ENCODE measurements around the gene ZCWPW2.

The ZCWPW2 gene

DNA sequence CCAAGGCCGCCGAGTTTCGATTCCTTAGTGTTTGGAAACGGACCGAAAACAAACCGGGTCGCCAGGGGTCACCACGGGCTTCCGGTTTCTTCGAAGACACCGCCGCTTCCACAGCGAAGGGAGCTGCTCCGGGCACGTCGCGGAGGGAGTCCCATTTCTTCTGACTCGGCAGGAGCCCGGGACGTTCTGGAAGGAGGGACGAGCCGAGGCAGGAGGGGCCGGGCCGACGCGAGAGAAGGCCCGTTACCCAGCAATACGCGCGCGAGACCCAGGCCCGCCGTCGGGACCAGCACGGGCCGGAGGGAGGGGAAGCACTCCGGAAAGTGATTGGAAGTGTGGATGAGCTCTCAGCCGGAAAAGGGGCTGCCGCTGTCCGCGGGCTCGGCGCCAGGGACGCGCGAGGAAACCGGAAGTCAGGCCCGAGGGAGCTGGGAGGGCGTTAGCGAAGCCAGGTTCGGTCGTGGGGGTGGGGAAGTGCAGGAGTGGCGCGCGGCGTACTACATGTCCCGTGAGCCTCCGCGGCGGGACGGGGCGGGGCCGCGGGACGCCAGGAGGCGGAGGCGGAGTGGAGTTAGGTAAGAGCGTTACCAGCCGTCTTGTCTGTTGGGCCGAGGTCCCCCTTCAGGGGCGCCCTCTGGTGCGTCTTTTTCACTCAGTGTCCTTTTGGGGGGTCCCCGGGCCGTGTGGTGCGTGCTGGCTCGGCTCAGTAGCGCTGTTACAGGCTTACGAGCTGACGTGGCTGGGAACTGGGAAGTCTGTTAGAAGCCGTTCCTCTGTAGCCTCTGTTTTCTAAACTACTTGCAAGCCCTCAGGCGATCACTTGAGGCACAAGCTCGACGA lies at the start of gene ZCWPW2, which contains the start of gene AZI2:
Gene ZCWPW2, plus strand, starts transcription at position 93 of the 840 bp plus-strand sequence. CDS start 64,348 bp downstream, outside the sequence.
Gene AZI2, minus strand, starts transcription at position 196 of the 840 bp plus-strand sequence. CDS start 8,207 bp downstream, outside the sequence.
- peak within 1 kb of the TSS; percentile 84 for H3K9ac ChIP-seq (ENCODE audit: low read length)
- peak within 1 kb of the TSS; percentile 78 for H3K27ac ChIP-seq (ENCODE audit: low read length)
- H3K4me1 ChIP-seq (ENCODE audit: control insufficient read depth, low read depth, low read length): peaks cover 13% of the 10 kb centered on the region
- no peaks in the 10 kb centered on the region for H3K36me3 ChIP-seq (ENCODE audit: control insufficient read depth, low read depth, low read length)
- H3K9me3 ChIP-seq (ENCODE audit: control insufficient read depth, low read depth, low read length): no peaks in the 10 kb centered on the region
- no peaks in the 10 kb centered on the region for H3K27me3 ChIP-seq (ENCODE audit: control insufficient read depth, insufficient read depth, low read length)
- H3K4me3 ChIP-seq (ENCODE audit: low read length): peak within 1 kb of the TSS; percentile 85

DNA sequence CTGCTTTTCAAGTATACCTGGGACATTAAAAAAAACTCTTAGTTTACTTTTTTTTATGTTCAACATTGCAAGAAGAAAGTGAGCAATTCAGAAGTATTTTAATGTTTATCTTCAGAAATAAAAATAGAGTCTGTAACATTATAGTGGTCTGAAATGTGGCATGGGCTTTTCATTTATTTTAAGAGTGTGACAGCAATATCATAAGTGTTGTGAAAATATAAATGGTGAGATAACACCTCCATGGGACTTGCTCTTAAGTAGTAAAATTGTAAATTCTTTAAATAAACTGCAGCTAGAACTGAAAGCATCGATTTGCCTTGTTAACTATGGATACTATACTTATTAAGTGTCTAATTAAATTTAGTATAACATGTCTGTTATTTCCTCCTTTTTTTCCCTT lies 48.8 kb upstream of the ZCWPW2 start:
- H3K27me3 ChIP-seq (ENCODE audit: control insufficient read depth, insufficient read depth, low read length): no peaks in the 10 kb centered on the region
- H3K4me3 ChIP-seq (ENCODE audit: low read length): no peak overlapping the region
- no peaks in the 10 kb centered on the region for H3K36me3 ChIP-seq (ENCODE audit: control insufficient read depth, low read depth, low read length)
- no peak overlapping the region for H3K9ac ChIP-seq (ENCODE audit: low read length)
- H3K9me3 ChIP-seq (ENCODE audit: control insufficient read depth, low read depth, low read length): no peaks in the 10 kb centered on the region
- H3K27ac ChIP-seq (ENCODE audit: low read length): no peak overlapping the region
- H3K4me1 ChIP-seq (ENCODE audit: control insufficient read depth, low read depth, low read length): peaks cover 4% of the 10 kb centered on the region

- Histone ChIP-seq H3K9me3 (ENCODE audit: control insufficient read depth, low read depth, low read length) (no peaks in the 10 kb centered on the region), H3K4me3 (ENCODE audit: low read length) (no peak overlapping the region), H3K36me3 (ENCODE audit: control insufficient read depth, low read depth, low read length) (no peaks in the 10 kb centered on the region), H3K27ac (ENCODE audit: low read length) (no peak overlapping the region), H3K9ac (ENCODE audit: low read length) (no peak overlapping the region), H3K4me1 (ENCODE audit: control insufficient read depth, low read depth, low read length) (no peaks in the 10 kb centered on the region), H3K27me3 (ENCODE audit: control insufficient read depth, insufficient read depth, low read length) (no peaks in the 10 kb centered on the region)
Measured at GRCh38 chr3:28300345-28300962, 48.1 kb upstream of the ZCWPW2 start.

DNA sequence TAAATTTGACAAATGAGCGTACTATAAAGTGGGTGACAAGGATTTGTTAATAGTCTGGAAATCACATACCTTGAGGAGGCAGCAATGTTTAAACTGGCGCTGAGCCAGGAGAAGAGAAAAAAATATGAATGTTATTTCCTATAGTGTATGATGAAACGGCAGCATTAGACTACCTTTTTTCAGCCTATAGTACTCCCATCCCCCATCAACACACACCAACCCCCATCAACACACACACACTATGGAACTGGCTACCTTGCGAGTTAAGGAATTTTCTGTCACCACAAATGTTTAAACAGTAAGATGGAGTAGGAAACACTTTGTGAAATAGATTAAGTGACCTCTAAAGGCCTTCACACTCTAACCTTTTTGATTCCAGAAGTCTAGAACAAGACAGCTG lies 46.8 kb upstream of the ZCWPW2 start:
- Histone ChIP-seq H3K27me3 (ENCODE audit: control insufficient read depth, insufficient read depth, low read length) (no peaks in the 10 kb centered on the region), H3K27ac (ENCODE audit: low read length) (no peak overlapping the region), H3K4me1 (ENCODE audit: control insufficient read depth, low read depth, low read length) (no peaks in the 10 kb centered on the region), H3K9me3 (ENCODE audit: control insufficient read depth, low read depth, low read length) (no peaks in the 10 kb centered on the region), H3K4me3 (ENCODE audit: low read length) (no peak overlapping the region), H3K9ac (ENCODE audit: low read length) (no peak overlapping the region), H3K36me3 (ENCODE audit: control insufficient read depth, low read depth, low read length) (no peaks in the 10 kb centered on the region)

DNA sequence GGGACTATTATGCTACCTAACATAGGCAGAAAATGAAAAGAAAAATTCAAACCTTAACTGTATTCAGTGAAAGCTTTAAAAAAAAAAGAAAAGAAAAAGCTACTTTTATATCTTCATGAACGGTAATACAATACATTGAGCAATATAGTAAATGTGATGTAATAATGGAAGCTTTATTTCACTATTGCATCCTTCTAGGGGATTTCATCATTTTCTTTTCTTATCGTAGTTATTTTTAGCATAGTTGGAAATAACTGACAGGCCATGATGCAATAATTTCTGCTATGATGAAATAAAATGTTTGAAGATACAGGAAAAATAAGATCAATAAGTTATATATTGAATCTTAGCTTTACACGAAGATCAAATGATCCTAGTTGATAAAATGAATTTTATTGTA lies 40.3 kb upstream of the ZCWPW2 start:
- Histone ChIP-seq H3K36me3 (ENCODE audit: control insufficient read depth, low read depth, low read length) (no peaks in the 10 kb centered on the region), H3K9ac (ENCODE audit: low read length) (no peak overlapping the region), H3K9me3 (ENCODE audit: control insufficient read depth, low read depth, low read length) (no peaks in the 10 kb centered on the region)

DNA sequence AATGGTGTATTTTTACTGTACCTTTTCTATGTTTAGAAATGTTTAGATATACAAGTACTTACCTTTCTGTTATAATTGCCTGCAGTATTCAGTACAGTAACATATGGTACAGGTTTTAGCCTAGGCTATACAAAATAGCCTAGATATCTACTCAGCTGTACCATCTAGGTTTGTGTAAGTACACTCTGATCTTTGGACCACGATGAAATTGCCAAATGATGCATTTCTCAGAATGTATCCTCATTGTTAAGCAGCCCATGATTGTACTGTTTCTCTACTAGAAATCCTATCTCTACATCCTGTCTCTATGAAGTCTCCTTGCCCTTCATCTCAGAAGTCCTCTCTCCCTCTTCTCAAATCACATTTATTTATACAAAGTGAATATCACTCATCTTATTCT lies 32.8 kb upstream of the ZCWPW2 start:
- Histone ChIP-seq H3K36me3 (ENCODE audit: control insufficient read depth, low read depth, low read length) (peaks cover 6% of the 10 kb centered on the region), H3K27ac (ENCODE audit: low read length) (no peak overlapping the region), H3K4me1 (ENCODE audit: control insufficient read depth, low read depth, low read length) (no peaks in the 10 kb centered on the region), H3K27me3 (ENCODE audit: control insufficient read depth, insufficient read depth, low read length) (no peaks in the 10 kb centered on the region), H3K4me3 (ENCODE audit: low read length) (no peak overlapping the region), H3K9me3 (ENCODE audit: control insufficient read depth, low read depth, low read length) (no peaks in the 10 kb centered on the region), H3K9ac (ENCODE audit: low read length) (no peak overlapping the region)

More for the DNA sequence above, 40.3 kb upstream of the ZCWPW2 start:
- no peak overlapping the region for H3K27ac ChIP-seq (ENCODE audit: low read length)
- no peak overlapping the region for H3K4me3 ChIP-seq (ENCODE audit: low read length)
- H3K4me1 ChIP-seq (ENCODE audit: control insufficient read depth, low read depth, low read length): peaks cover 6% of the 10 kb centered on the region
- H3K27me3 ChIP-seq (ENCODE audit: control insufficient read depth, insufficient read depth, low read length): no peaks in the 10 kb centered on the region

DNA sequence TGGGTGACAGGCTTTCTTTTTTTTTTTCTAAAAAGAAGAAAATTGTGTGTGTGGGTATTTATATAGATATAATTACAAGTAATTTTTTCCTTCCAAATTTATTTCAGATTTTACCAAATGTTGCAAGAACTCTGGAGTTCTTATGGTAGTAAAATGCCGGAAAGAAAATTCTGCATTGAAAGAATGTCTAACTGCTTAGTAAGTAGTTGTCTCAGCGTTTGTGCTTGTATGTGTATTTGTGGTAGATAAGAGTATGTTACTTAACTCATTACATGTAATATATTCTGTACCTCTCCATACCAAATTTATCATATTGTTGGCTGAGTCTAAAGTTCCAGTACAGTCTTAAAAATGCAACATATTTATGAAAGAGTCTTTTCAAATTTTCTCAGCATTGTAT lies 32.3 kb upstream of the ZCWPW2 start:
- Histone ChIP-seq H3K9ac (ENCODE audit: low read length) (no peak overlapping the region), H3K9me3 (ENCODE audit: control insufficient read depth, low read depth, low read length) (no peaks in the 10 kb centered on the region), H3K4me1 (ENCODE audit: control insufficient read depth, low read depth, low read length) (no peaks in the 10 kb centered on the region), H3K27ac (ENCODE audit: low read length) (no peak overlapping the region), H3K4me3 (ENCODE audit: low read length) (no peak overlapping the region), H3K27me3 (ENCODE audit: control insufficient read depth, insufficient read depth, low read length) (no peaks in the 10 kb centered on the region), H3K36me3 (ENCODE audit: control insufficient read depth, low read depth, low read length) (peaks cover 6% of the 10 kb centered on the region)

DNA sequence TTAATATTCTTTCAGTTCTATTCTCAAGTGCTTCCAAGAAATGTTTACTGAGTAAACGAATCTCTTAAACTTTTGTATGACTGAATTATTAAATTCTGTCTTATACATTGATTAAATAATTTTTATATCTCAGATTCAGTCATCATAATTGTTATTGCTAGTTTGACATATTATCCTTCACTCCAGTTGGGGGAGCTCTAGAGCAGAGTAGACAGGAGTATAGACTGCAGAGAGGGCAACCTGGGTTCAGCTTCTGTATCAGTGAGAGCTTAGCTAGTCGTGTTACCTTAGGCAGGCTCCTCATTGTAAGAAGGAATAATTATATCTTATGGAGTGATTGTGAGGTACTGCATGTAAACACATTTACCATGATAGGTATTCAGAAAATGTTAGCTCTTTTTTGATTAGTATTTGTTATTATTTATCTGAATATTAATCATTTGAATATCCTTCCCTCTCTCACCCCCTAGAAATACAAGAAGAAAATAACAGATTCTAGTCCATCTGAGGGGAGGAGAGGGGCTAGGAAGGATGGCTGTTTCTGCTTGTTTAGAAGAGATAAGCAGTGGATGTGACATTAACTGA lies 31.0 kb upstream of the ZCWPW2 start:
- no peak overlapping the region for H3K9ac ChIP-seq (ENCODE audit: low read length)
- no peaks in the 10 kb centered on the region for H3K4me1 ChIP-seq (ENCODE audit: control insufficient read depth, low read depth, low read length)
- peaks cover 10% of the 10 kb centered on the region for H3K36me3 ChIP-seq (ENCODE audit: control insufficient read depth, low read depth, low read length)
- no peaks in the 10 kb centered on the region for H3K9me3 ChIP-seq (ENCODE audit: control insufficient read depth, low read depth, low read length)
- no peak overlapping the region for H3K27ac ChIP-seq (ENCODE audit: low read length)
- H3K4me3 ChIP-seq (ENCODE audit: low read length): no peak overlapping the region
- H3K27me3 ChIP-seq (ENCODE audit: control insufficient read depth, insufficient read depth, low read length): no peaks in the 10 kb centered on the region

- no peak overlapping the region for H3K27ac ChIP-seq (ENCODE audit: low read length)
- peaks cover 22% of the 10 kb centered on the region for H3K36me3 ChIP-seq (ENCODE audit: control insufficient read depth, low read depth, low read length)
- H3K4me1 ChIP-seq (ENCODE audit: control insufficient read depth, low read depth, low read length): no peaks in the 10 kb centered on the region
- H3K9ac ChIP-seq (ENCODE audit: low read length): no peak overlapping the region
- H3K27me3 ChIP-seq (ENCODE audit: control insufficient read depth, insufficient read depth, low read length): no peaks in the 10 kb centered on the region
- H3K4me3 ChIP-seq (ENCODE audit: low read length): no peak overlapping the region
- no peaks in the 10 kb centered on the region for H3K9me3 ChIP-seq (ENCODE audit: control insufficient read depth, low read depth, low read length)
Measured at GRCh38 chr3:28320981-28321380, 27.5 kb upstream of the ZCWPW2 start.

- Histone ChIP-seq H3K27ac (ENCODE audit: low read length) (no peak overlapping the region), H3K9ac (ENCODE audit: low read length) (no peak overlapping the region), H3K4me3 (ENCODE audit: low read length) (no peak overlapping the region), H3K9me3 (ENCODE audit: control insufficient read depth, low read depth, low read length) (no peaks in the 10 kb centered on the region), H3K4me1 (ENCODE audit: control insufficient read depth, low read depth, low read length) (no peaks in the 10 kb centered on the region), H3K27me3 (ENCODE audit: control insufficient read depth, insufficient read depth, low read length) (no peaks in the 10 kb centered on the region), H3K36me3 (ENCODE audit: control insufficient read depth, low read depth, low read length) (peaks cover 22% of the 10 kb centered on the region)
Measured at GRCh38 chr3:28322464-28322863, 26.1 kb upstream of the ZCWPW2 start.

DNA sequence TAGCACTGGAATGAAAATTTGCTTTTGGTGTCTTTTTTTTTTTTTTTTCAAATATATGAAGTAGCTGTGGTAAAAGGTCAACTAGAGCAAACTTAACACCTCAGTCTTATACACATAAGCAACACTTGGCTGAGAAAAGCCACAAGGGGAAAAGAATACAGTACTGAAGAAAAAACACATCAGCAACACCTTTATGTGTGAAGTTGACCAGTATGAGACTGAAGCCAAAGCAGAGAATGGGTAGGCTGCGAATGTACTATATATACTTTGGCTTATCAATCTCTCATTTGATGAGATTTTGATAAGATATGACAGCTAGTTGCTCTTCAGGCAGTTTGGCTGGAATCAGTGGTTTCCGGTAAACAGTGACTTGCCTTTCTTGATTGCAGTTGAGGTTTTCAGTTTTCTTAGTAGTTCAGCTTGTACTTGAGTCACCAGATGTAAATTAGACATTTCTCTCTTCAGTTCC lies 22.0 kb upstream of the ZCWPW2 start:
- Histone ChIP-seq H3K27ac (ENCODE audit: low read length) (no peak overlapping the region), H3K36me3 (ENCODE audit: control insufficient read depth, low read depth, low read length) (peaks cover 16% of the 10 kb centered on the region), H3K27me3 (ENCODE audit: control insufficient read depth, insufficient read depth, low read length) (no peaks in the 10 kb centered on the region), H3K4me1 (ENCODE audit: control insufficient read depth, low read depth, low read length) (no peaks in the 10 kb centered on the region), H3K9ac (ENCODE audit: low read length) (no peak overlapping the region), H3K4me3 (ENCODE audit: low read length) (no peak overlapping the region), H3K9me3 (ENCODE audit: control insufficient read depth, low read depth, low read length) (no peaks in the 10 kb centered on the region)
